ENCODE results near the gene SLC27A1. TPM values are rescaled to one million over a fixed set of nuclear protein-coding genes. Genes with fewer than 3 reads are reported as not detected.

SLC27A1 gene
- total RNA-seq, 1 donor from 2014 or later: 15.5 TPM

DNA sequence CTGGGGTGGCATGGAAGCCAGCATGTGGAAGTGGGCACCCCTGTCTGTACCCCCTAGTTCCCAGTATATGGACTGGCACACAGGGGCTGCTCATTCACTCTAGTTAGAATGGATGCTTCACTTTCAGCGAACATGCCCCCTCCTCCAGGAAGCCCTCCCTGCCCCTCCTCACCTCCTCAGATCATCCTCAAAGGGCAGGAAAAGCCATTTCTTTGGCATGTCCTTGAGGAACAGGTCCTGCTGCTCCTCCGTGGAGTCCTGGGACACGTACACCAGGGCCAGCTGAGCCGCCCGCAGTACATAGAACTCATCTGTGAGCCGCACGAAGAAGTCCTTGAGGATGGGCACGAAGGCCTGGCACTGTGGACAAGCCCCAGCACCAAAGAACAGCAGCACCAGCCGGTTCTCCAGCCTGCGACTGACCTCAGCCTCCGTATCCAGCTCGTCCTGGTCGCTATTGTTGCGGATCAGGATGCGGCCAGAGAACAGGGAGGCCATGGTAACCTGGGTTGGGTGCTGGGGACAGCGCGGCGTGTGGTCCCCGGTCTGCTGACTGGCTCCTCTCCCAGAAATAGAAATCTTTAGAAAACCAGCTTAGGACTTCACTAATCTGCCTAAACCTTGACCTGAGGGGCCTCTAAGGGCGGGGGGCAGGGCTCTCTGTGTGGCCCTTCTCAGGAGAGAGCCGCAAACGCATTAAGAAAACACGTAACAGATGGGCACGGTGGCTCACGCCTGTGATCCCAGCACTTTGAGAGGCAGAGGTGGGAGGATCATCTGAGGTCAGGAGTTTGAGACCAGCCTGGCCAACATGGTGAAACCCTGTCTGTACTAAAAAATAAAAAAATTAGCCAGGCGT lies 9.7 kb upstream of the SLC27A1 start, which contains the start of gene NXNL1:
NXNL1 (minus strand) TSS at position 555 of the 859 bp plus-strand sequence; CDS start at position 498, 57 bp downstream.
- Mint-ChIP-seq H3K36me3 (no peaks in the 10 kb centered on the region), H3K27ac (no peak within 1 kb of the TSS), H3K9me3 (no peaks in the 10 kb centered on the region), H3K4me1 (ENCODE audit: unreplicated experiment) (no peaks in the 10 kb centered on the region), H3K27me3 (peaks cover 25% of the 10 kb centered on the region), H3K4me3 (no peak within 1 kb of the TSS)
- TF ChIP-seq CTCF (conservative IDR thresholded peaks at IDR 0.05): no peak
- no peak for DNase-seq (ENCODE audit: extremely low spot score, unreplicated experiment)

- Mint-ChIP-seq H3K27me3 (peaks cover 3% of the 10 kb centered on the region), H3K4me3 (no peak overlapping the region), H3K36me3 (no peaks in the 10 kb centered on the region), H3K9me3 (no peaks in the 10 kb centered on the region), H3K4me1 (ENCODE audit: unreplicated experiment) (peaks cover 17% of the 10 kb centered on the region), H3K27ac (peak overlapping the region; percentile 71)
- no peak for TF ChIP-seq CTCF (conservative IDR thresholded peaks at IDR 0.05)
- no peak for DNase-seq (ENCODE audit: extremely low spot score, unreplicated experiment)
These were observed 3.9 kb upstream of the SLC27A1 start for GRCh38 chr19:17466487-17466850.

GRCh38 chr19:17467471-17468301 lies 2.6 kb upstream of the SLC27A1 start:
- H3K4me3 Mint-ChIP-seq: peak overlapping the region; percentile 39
- DNase-seq (ENCODE audit: extremely low spot score, unreplicated experiment): no peak
- H3K36me3 Mint-ChIP-seq: no peaks in the 10 kb centered on the region

GRCh38 chr19:17468302-17469091 lies 1.8 kb upstream of the SLC27A1 start:
- H3K27ac Mint-ChIP-seq: peak overlapping the region; percentile 93
- H3K36me3 Mint-ChIP-seq: no peaks in the 10 kb centered on the region
- no peak for TF ChIP-seq CTCF (conservative IDR thresholded peaks at IDR 0.05)
- H3K27me3 Mint-ChIP-seq: peaks cover 3% of the 10 kb centered on the region
- H3K4me3 Mint-ChIP-seq: peak overlapping the region; percentile 98
- no peaks in the 10 kb centered on the region for H3K9me3 Mint-ChIP-seq
- H3K4me1 Mint-ChIP-seq (ENCODE audit: unreplicated experiment): peaks cover 17% of the 10 kb centered on the region
- DNase-seq (ENCODE audit: extremely low spot score, unreplicated experiment): no peak

More at GRCh38 chr19:17467471-17468301, 2.6 kb upstream of the SLC27A1 start:
- Mint-ChIP-seq H3K27me3 (peaks cover 3% of the 10 kb centered on the region), H3K27ac (peak overlapping the region; percentile 56), H3K9me3 (no peaks in the 10 kb centered on the region), H3K4me1 (ENCODE audit: unreplicated experiment) (peaks cover 17% of the 10 kb centered on the region)
- TF ChIP-seq CTCF (conservative IDR thresholded peaks at IDR 0.05): no peak

GRCh38 chr19:17469092-17469480 lies 1.2 kb upstream of the SLC27A1 start:
- Mint-ChIP-seq H3K27ac (peak overlapping the region; percentile 93), H3K27me3 (peaks cover 3% of the 10 kb centered on the region), H3K36me3 (no peaks in the 10 kb centered on the region), H3K9me3 (no peaks in the 10 kb centered on the region), H3K4me3 (peak overlapping the region; percentile 98), H3K4me1 (ENCODE audit: unreplicated experiment) (peaks cover 17% of the 10 kb centered on the region)
- no peak for DNase-seq (ENCODE audit: extremely low spot score, unreplicated experiment)
- TF ChIP-seq CTCF (conservative IDR thresholded peaks at IDR 0.05): no peak
